ENCODE measurements around the gene CRIP1. TPM values are rescaled to one million over a fixed set of nuclear protein-coding genes. Genes with fewer than 3 reads are reported as not detected.

CRIP1 gene
- total RNA-seq, 3 donors from 2014 or later, result 24.1 to 32.8 (median 32.8) TPM

GRCh38 chr14:105505101-105505500 lies 18.4 kb downstream of the CRIP1 start:
- no peak overlapping the region for H3K27ac ChIP-seq

DNA sequence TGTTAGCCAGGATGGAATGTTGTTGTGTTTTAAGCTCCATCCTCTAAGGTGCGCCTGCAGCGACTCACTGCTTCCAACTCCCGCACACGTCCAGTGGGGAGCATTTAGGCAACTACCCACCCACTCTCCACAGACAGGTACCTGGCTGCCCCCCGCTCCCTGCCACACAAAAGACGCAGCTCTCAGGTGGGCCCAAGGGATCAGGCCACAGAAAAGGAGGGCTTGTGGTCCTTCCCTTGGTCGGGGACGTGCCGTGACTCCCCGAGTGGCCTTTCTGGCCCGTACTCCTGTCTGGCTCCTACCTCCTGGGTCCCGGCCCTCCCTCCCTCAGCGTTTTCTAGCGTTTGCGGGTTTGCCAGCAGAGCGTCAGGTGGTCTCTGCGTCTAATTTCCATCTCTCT lies 20.6 kb downstream of the CRIP1 start:
- H3K27me3 ChIP-seq, result no peaks in the 10 kb centered on the region
- DNase-seq (ENCODE audit: low spot score in 2 of 2), result no peak
- H3K27ac ChIP-seq, result no peak overlapping the region
- no peaks in the 10 kb centered on the region for H3K9me3 ChIP-seq
- H3K4me3 ChIP-seq, result no peak overlapping the region
- no peaks in the 10 kb centered on the region for H3K36me3 ChIP-seq
- TF ChIP-seq POLR2A (IDR thresholded peaks at IDR 0.05), result no peak
- no peak for TF ChIP-seq CTCF (IDR thresholded peaks at IDR 0.05)
- TF ChIP-seq POLR2AphosphoS5 (IDR thresholded peaks at IDR 0.05), result no peak
- H3K4me1 ChIP-seq, result no peaks in the 10 kb centered on the region
- intact Hi-C loops (cut with DNase I; ENCODE audit: low total_unique reads), result no loop called here

More at GRCh38 chr14:105505101-105505500, 18.4 kb downstream of the CRIP1 start:
- H3K36me3 ChIP-seq, result no peaks in the 10 kb centered on the region
- H3K9me3 ChIP-seq, result no peaks in the 10 kb centered on the region
- intact Hi-C loops (cut with DNase I; ENCODE audit: low total_unique reads), result no loop called here
- DNase-seq (ENCODE audit: low spot score in 2 of 2), result no peak
- no peaks in the 10 kb centered on the region for H3K4me1 ChIP-seq
- no peak overlapping the region for H3K4me3 ChIP-seq
- TF ChIP-seq CTCF (IDR thresholded peaks at IDR 0.05) (no peak), POLR2AphosphoS5 (IDR thresholded peaks at IDR 0.05) (no peak), POLR2A (IDR thresholded peaks at IDR 0.05) (no peak)
- no peaks in the 10 kb centered on the region for H3K27me3 ChIP-seq

DNA sequence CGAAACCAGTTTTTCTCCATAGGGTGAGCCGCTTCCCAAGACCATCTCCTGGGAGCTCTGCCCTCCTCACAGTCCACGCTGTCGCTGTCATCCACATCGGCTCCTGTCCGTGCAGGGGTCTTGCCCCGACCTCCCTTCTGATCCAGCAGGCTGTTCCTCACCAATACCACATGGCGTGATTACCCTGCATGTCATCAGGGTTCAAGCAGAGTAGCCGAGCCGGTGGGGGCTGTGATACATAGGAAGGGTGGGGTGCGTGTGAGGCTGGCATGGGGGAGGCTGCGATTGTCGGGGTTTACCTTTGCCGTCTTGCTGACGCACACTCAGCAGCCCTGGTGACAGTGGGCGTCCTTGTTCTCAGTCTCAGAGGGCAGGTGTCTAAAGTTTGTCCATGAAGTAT lies 21.4 kb downstream of the CRIP1 start:
- TF ChIP-seq POLR2AphosphoS5 (IDR thresholded peaks at IDR 0.05), result no peak
- TF ChIP-seq CTCF (IDR thresholded peaks at IDR 0.05), result no peak
- TF ChIP-seq POLR2A (IDR thresholded peaks at IDR 0.05), result no peak
- H3K4me1 ChIP-seq, result no peaks in the 10 kb centered on the region
- no peak overlapping the region for H3K4me3 ChIP-seq
- H3K27me3 ChIP-seq, result no peaks in the 10 kb centered on the region
- DNase-seq (ENCODE audit: low spot score in 2 of 2), result no peak
- H3K9me3 ChIP-seq, result no peaks in the 10 kb centered on the region
- H3K36me3 ChIP-seq, result no peaks in the 10 kb centered on the region
- no peak overlapping the region for H3K27ac ChIP-seq
- intact Hi-C loops (cut with DNase I; ENCODE audit: low total_unique reads), result no loop called here

DNA sequence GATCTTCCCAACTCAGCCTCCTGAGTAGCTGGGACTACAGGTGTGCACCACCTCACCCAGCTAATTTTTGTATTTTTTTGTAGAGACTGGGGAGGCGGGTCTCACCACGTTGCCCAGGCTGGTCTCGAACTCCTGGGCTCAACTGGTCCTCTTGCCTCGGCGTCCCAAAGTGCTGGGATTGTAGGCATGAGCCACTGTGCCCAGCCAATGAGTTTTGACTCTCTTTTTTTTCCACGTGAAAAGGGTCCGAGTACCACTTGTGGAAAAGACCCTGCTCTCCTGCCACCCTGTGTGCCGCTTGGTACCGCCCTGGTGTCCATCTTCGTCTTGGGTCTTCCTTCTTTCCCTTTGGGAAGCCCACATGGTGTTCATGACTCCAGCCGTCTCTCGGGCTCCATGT lies 21.9 kb downstream of the CRIP1 start:
- Histone ChIP-seq H3K27me3 (no peaks in the 10 kb centered on the region), H3K4me3 (no peak overlapping the region), H3K36me3 (no peaks in the 10 kb centered on the region), H3K4me1 (no peaks in the 10 kb centered on the region), H3K9me3 (no peaks in the 10 kb centered on the region), H3K27ac (no peak overlapping the region)
- intact Hi-C loops (cut with DNase I; ENCODE audit: low total_unique reads), result no loop called here
- no peak for TF ChIP-seq CTCF (IDR thresholded peaks at IDR 0.05)
- no peak for TF ChIP-seq POLR2AphosphoS5 (IDR thresholded peaks at IDR 0.05)
- TF ChIP-seq POLR2A (IDR thresholded peaks at IDR 0.05), result no peak
- DNase-seq (ENCODE audit: low spot score in 2 of 2), result no peak

DNA sequence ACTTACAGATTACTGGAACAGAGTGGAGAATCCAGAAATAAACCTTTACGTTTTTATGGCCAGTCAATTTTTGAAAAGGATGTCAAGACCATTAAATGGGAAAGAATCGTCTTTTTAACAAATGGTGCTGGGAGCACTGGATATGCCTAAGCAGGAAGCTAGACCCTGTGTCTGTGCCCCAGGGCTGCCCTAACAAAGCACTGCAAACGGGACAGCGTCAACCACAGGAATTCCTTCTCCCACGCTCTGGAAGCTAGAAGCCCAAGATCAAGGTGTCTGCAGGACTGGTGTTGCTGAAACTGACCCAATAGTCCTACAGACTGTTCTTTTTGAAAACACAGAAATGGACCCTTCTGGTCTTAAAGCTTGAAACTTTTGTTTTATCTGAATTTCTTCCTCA lies 30.4 kb downstream of the CRIP1 start:
- Histone ChIP-seq H3K9me3 (no peaks in the 10 kb centered on the region), H3K27me3 (no peaks in the 10 kb centered on the region), H3K4me3 (no peak overlapping the region), H3K36me3 (no peaks in the 10 kb centered on the region), H3K27ac (no peak overlapping the region), H3K4me1 (no peaks in the 10 kb centered on the region)
- TF ChIP-seq POLR2AphosphoS5 (IDR thresholded peaks at IDR 0.05) (no peak), CTCF (IDR thresholded peaks at IDR 0.05) (no peak), POLR2A (IDR thresholded peaks at IDR 0.05) (no peak)
- DNase-seq (ENCODE audit: low spot score in 2 of 2), result no peak
- intact Hi-C loops (cut with DNase I; ENCODE audit: low total_unique reads), result no loop called here

All from breast epithelium (tissue), 4 donors.